ENCODE measurements around the gene CALR3. TPM values are rescaled to one million over a fixed set of nuclear protein-coding genes. Genes with fewer than 3 reads are reported as not detected.
A peak's percentile ranks its signal among the peaks of the same experiment; 100 is the strongest.

The CALR3 gene
- total RNA-seq, 1 experiment from 2014 or later = not detected

DNA sequence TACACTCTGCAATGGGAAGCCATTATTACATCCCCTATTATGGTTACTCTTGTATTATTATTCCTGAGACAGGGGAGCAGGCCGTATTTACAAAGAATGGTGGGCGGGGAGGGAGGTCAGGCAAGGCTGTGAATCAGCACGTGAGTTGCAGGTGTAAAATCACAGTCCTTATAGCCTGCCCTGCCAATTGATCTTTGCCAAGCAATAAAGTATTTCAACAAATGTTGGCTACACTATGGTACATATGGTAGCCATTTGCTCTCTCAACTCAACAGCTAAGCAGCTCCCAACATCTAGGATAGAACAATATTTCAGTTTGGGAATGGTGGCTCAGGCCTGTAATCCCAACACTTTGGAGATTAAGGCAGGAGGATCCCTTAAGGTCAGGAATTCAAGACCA lies 36.3 kb downstream of the CALR3 start:
- peaks cover 20% of the 10 kb centered on the region for H3K4me1 ChIP-seq
- Mint-ChIP-seq H3K4me3 (ENCODE audit: unreplicated experiment) (no peak overlapping the region), H3K9me3 (ENCODE audit: unreplicated experiment) (no peaks in the 10 kb centered on the region), H3K27me3 (ENCODE audit: insufficient read depth, unreplicated experiment) (no peaks in the 10 kb centered on the region), H3K27ac (ENCODE audit: unreplicated experiment) (peak overlapping the region; percentile 42), H3K4me1 (ENCODE audit: low read depth, unreplicated experiment) (peaks cover 28% of the 10 kb centered on the region), H3K36me3 (ENCODE audit: insufficient read depth, unreplicated experiment) (peaks cover 11% of the 10 kb centered on the region)
- ChIA-PET CTCF (no interaction called here), POLR2A (no interaction called here)
- no peak for DNase-seq
- intact Hi-C loops (cut with micrococcal nuclease; ENCODE audit: unreplicated experiment) = no loop called here
- no peak overlapping the region for H3K4me3 ChIP-seq (ENCODE audit: low read depth, low read length)
- no peaks in the 10 kb centered on the region for H3K9me3 ChIP-seq
- no peaks in the 10 kb centered on the region for H3K27me3 ChIP-seq (replicated peaks; ENCODE audit: control insufficient read depth, insufficient read depth, low read length)
- no peak for TF ChIP-seq CTCF (IDR thresholded peaks at IDR 0.05; ENCODE audit: insufficient read depth in 1 of 2, low read depth in 1 of 2, low read length in 1 of 2, severe bottlenecking in 1 of 2, unreplicated experiment in 1 of 2)
- H3K36me3 ChIP-seq (ENCODE audit: control insufficient read depth, insufficient read depth, low read length) = no peaks in the 10 kb centered on the region
- no TSS peak for BruUV-seq (replicated peaks)

DNA sequence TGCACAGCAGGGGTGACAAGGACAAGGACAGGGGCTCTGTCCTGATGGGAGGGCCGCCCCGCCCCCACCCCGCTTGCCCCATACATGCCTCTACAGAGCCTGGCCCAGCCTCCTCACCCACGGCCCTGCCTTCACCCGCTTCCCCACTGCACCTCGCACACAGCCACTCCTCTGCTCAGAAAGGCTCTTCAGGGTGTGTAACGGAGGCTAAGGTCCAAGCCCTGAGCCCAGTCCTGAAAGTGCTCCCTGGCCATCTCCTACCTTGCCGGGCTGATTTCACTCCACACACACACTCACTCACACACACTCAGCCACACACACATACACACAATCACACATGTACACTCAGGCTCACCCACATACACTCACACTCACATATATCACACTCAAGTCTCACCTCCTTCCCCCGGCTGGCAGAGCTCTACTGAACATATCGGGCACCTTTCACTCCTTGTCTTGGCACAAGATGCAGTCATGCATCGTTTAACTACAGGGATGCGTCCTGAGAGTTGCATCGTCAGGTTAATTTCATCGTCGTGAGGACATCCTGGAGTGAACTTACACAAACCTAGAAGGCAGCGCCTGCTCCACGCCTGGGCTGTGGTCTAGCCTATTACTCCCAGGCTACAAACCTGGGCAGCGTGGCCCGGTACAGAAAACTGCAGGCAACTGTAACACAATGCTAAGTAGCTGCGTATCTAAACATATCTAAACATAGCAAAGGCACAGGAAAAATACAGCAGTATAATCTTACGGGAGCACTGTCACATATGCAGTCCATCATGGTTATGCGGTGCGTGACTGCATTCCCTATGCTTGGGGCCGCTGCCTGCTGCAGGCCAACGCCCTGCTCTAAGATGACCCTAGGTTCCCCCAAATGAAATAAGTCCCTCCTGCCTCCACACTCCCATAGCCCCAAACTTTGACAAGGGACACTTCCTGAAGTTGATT lies 37.3 kb downstream of the CALR3 start:
- no peak for DNase-seq
- H3K9me3 Mint-ChIP-seq (ENCODE audit: unreplicated experiment) = no peaks in the 10 kb centered on the region
- H3K36me3 ChIP-seq (ENCODE audit: control insufficient read depth, insufficient read depth, low read length) = no peaks in the 10 kb centered on the region
- peaks cover 9% of the 10 kb centered on the region for H3K36me3 Mint-ChIP-seq (ENCODE audit: insufficient read depth, unreplicated experiment)
- intact Hi-C loops (cut with micrococcal nuclease; ENCODE audit: unreplicated experiment) = no loop called here
- no peak overlapping the region for H3K4me3 Mint-ChIP-seq (ENCODE audit: unreplicated experiment)
- no peaks in the 10 kb centered on the region for H3K27me3 Mint-ChIP-seq (ENCODE audit: insufficient read depth, unreplicated experiment)
- peaks cover 18% of the 10 kb centered on the region for H3K4me1 Mint-ChIP-seq (ENCODE audit: low read depth, unreplicated experiment)
- no peaks in the 10 kb centered on the region for H3K27me3 ChIP-seq (replicated peaks; ENCODE audit: control insufficient read depth, insufficient read depth, low read length)
- ChIA-PET POLR2A (no interaction called here), CTCF (no interaction called here)
- no peak for TF ChIP-seq CTCF (IDR thresholded peaks at IDR 0.05; ENCODE audit: insufficient read depth in 1 of 2, low read depth in 1 of 2, low read length in 1 of 2, severe bottlenecking in 1 of 2, unreplicated experiment in 1 of 2)
- H3K4me3 ChIP-seq (ENCODE audit: low read depth, low read length) = no peak overlapping the region
- H3K9me3 ChIP-seq = no peaks in the 10 kb centered on the region
- peaks cover 10% of the 10 kb centered on the region for H3K4me1 ChIP-seq
- H3K27ac Mint-ChIP-seq (ENCODE audit: unreplicated experiment) = peak overlapping the region; percentile 42
- BruUV-seq (replicated peaks) = no TSS peak

- Histone ChIP-seq H3K27me3 (replicated peaks; ENCODE audit: control insufficient read depth, insufficient read depth, low read length) (no peaks in the 10 kb centered on the region), H3K4me1 (peaks cover 3% of the 10 kb centered on the region; the same call in 1 of the 2 replicates), H3K36me3 (ENCODE audit: control insufficient read depth, insufficient read depth, low read length) (no peaks in the 10 kb centered on the region), H3K4me3 (ENCODE audit: low read depth, low read length) (no peak overlapping the region), H3K9me3 (no peaks in the 10 kb centered on the region)
- Mint-ChIP-seq H3K27ac (ENCODE audit: unreplicated experiment) (no peak overlapping the region), H3K4me1 (ENCODE audit: low read depth, unreplicated experiment) (peaks cover 11% of the 10 kb centered on the region), H3K36me3 (ENCODE audit: insufficient read depth, unreplicated experiment) (peaks cover 9% of the 10 kb centered on the region), H3K27me3 (ENCODE audit: insufficient read depth, unreplicated experiment) (no peaks in the 10 kb centered on the region), H3K4me3 (ENCODE audit: unreplicated experiment) (no peak overlapping the region), H3K9me3 (ENCODE audit: unreplicated experiment) (no peaks in the 10 kb centered on the region)
- POLR2A ChIA-PET = no interaction called here
- no peak for TF ChIP-seq CTCF (IDR thresholded peaks at IDR 0.05; ENCODE audit: insufficient read depth in 1 of 2, low read depth in 1 of 2, low read length in 1 of 2, severe bottlenecking in 1 of 2, unreplicated experiment in 1 of 2)
- BruUV-seq (replicated peaks) = no TSS peak
- CTCF ChIA-PET = interaction anchor here (1.7 kb wide), 1 partner anchor 38 kb away, joined by 4 read pairs; the partner anchor contains the start of genes C19orf44 and CALR3
- intact Hi-C loops (cut with micrococcal nuclease; ENCODE audit: unreplicated experiment) = no loop called here
- DNase-seq = no peak
Observed at GRCh38 chr19:16457954-16458331, 38.0 kb downstream of the CALR3 start.
